Endothelial cell of umbilical vein (primary cell): ENCODE measurements around the gene RPRD1A.

Experiments
- CTCF ChIP-seq, 2 donors: IDR thresholded peaks; 1 replicate in 1 of 2; 2 replicates in 1 of 2; pipeline ENCODE4 v1.5.1; 2011; ENCODE audit warnings: low read length in 2 of 2, mild to moderate bottlenecking in 2 of 2, moderate library complexity in 2 of 2, control low read depth in 1 of 2, inconsistent platforms in 1 of 2, low read depth in 1 of 2; ENCODE audit not compliant: insufficient read depth in 1 of 2; ENCODE audit errors: extremely low read depth in 1 of 2
- EZH2 ChIP-seq: IDR thresholded peaks from 2 replicates; pipeline ENCODE4 v1.6.1; 2012; ENCODE audit warnings: borderline replicate concordance, low read depth, mild to moderate bottlenecking, moderate library complexity, low read length, inconsistent platforms; ENCODE audit not compliant: severe bottlenecking
- GATA2 ChIP-seq: IDR thresholded peaks from 2 replicates; pipeline ENCODE4 v1.7.0; 2011; ENCODE audit warnings: low read depth, mild to moderate bottlenecking, moderate library complexity, mixed read lengths, low read length; ENCODE audit not compliant: insufficient read length, insufficient read depth
- MAX ChIP-seq: IDR thresholded peaks from 2 replicates; pipeline ENCODE4 v1.6.1; 2011; ENCODE audit not compliant: insufficient read depth, insufficient read length
- POLR2A ChIP-seq: IDR thresholded peaks from 2 replicates; pipeline ENCODE4 v1.6.1; 2012; ENCODE audit warnings: low read depth, mild to moderate bottlenecking, control low read depth, low read length
- POLR2AphosphoS5 ChIP-seq: IDR thresholded peaks from 2 replicates; pipeline ENCODE4 v1.6.1; 2012; ENCODE audit warnings: low read depth, mild to moderate bottlenecking, control low read depth, low read length, moderate library complexity; ENCODE audit not compliant: insufficient read depth

GRCh38 chr18:36089001-36089400 lies 21.6 kb upstream of the RPRD1A start:
- TF ChIP-seq CTCF (IDR thresholded peaks at IDR 0.05; ENCODE audit: extremely low read depth in 1 of 2, insufficient read depth in 1 of 2, low read depth in 1 of 2, low read length in 2 of 2) (no peak), EZH2 (no peak), POLR2A (no peak), POLR2AphosphoS5 (no peak), MAX (no peak), GATA2 (no peak)
